DOHH2 (cell line): ENCODE data around the gene DDX28.

ENCODE experiments used
- H3F3A ChIP-seq: fragments of 200-600 bp; sonication (generic), shearing (Covaris generic); 2 replicates; pipeline ENCODE4 v1.6.0; 2016; ENCODE audit warnings: antibody characterized with exemption, mild to moderate bottlenecking; ENCODE audit not compliant: control insufficient read depth, insufficient read depth
- H3K27ac ChIP-seq: fragments of 200-600 bp; sonication (generic); 2 replicates; pipeline ENCODE4 v1.5.1; 2014; ENCODE audit warnings: low read depth, mild to moderate bottlenecking, low read length, moderate library complexity
- H3K27me3 ChIP-seq: fragments of 200-600 bp; sonication (generic); 2 replicates; pipeline ENCODE4 v1.6.1; 2014; ENCODE audit warnings: mild to moderate bottlenecking, low read length, mixed read lengths; ENCODE audit not compliant: control insufficient read depth
- H3K36me3 ChIP-seq: fragments of 200-600 bp; sonication (generic); 2 replicates; pipeline ENCODE4 v1.6.1; 2014; ENCODE audit warnings: mild to moderate bottlenecking, low read length, moderate library complexity, mixed read lengths; ENCODE audit not compliant: control insufficient read depth
- H3K4me1 ChIP-seq: fragments of 200-600 bp; sonication (generic); 2 replicates; pipeline ENCODE4 v1.6.1; 2014; ENCODE audit warnings: mild to moderate bottlenecking, low read length, mixed read lengths; ENCODE audit not compliant: control insufficient read depth
- H3K4me2 ChIP-seq: fragments of 200-600 bp; sonication (generic); 2 replicates; pipeline ENCODE4 v1.6.0; 2014; ENCODE audit warnings: mild to moderate bottlenecking, low read length, moderate library complexity
- H3K4me3 ChIP-seq: fragments of 200-600 bp; sonication (generic); 2 replicates; pipeline ENCODE4 v1.5.1; 2014; ENCODE audit warnings: mild to moderate bottlenecking, low read length, mixed read lengths
- H3K79me2 ChIP-seq: fragments of 200-600 bp; sonication (generic); 2 replicates; pipeline ENCODE4 v1.6.1; 2014; ENCODE audit warnings: mild to moderate bottlenecking, low read length, mixed read lengths; ENCODE audit not compliant: control insufficient read depth
- H3K9me2 ChIP-seq: fragments of 200-600 bp; sonication (generic); replicated peaks from 2 replicates; pipeline ENCODE4 v1.6.1; 2014; ENCODE audit warnings: mild to moderate bottlenecking, low read length, mixed read lengths; ENCODE audit not compliant: control insufficient read depth
- H3K9me3 ChIP-seq: fragments of 200-600 bp; sonication (generic); 2 replicates; pipeline ENCODE4 v1.6.1; 2014; ENCODE audit warnings: antibody characterized with exemption, low read length, mixed read lengths; ENCODE audit not compliant: control insufficient read depth, insufficient read depth
- H4K20me1 ChIP-seq: fragments of 200-600 bp; sonication (generic); 2 replicates; pipeline ENCODE4 v1.6.0; 2014; ENCODE audit warnings: low read depth, mild to moderate bottlenecking, antibody characterized with exemption, low read length, moderate library complexity; ENCODE audit not compliant: control insufficient read depth, insufficient read depth
- EZH2phosphoT487 ChIP-seq: fragments of 200-600 bp; sonication (generic); IDR thresholded peaks from 2 replicates; pipeline ENCODE4 v1.6.1; 2017; ENCODE audit warnings: borderline replicate concordance, mild to moderate bottlenecking, antibody characterized with exemption, low read length, moderate library complexity, mixed read lengths
- TF ChIP-seq, protein P1 (sequence below): fragments of 200-600 bp; sonication (generic); IDR thresholded peaks from one replicate; pipeline ENCODE4 v1.5.1; 2014; ENCODE audit warnings: antibody characterized with exemption, mild to moderate bottlenecking, low read depth, low read length; ENCODE audit not compliant: poor library complexity, severe bottlenecking

DDX28 gene

GRCh38 chr16:67990018-67990386 lies 33.0 kb downstream of the DDX28 start:
- Histone ChIP-seq H3K4me2 (no peak overlapping the region), H3K36me3 (no peaks in the 10 kb centered on the region), H3K27ac (no peak overlapping the region), H3F3A (no peaks in the 10 kb centered on the region; the same call in 1 of the 2 replicates), H3K9me3 (no peaks in the 10 kb centered on the region), H3K27me3 (no peaks in the 10 kb centered on the region), H3K79me2 (no peaks in the 10 kb centered on the region), H3K9me2 (no peaks in the 10 kb centered on the region), H3K4me1 (peaks cover 24% of the 10 kb centered on the region), H4K20me1 (no peaks in the 10 kb centered on the region), H3K4me3 (no peak overlapping the region)
- TF ChIP-seq, protein P1, sequence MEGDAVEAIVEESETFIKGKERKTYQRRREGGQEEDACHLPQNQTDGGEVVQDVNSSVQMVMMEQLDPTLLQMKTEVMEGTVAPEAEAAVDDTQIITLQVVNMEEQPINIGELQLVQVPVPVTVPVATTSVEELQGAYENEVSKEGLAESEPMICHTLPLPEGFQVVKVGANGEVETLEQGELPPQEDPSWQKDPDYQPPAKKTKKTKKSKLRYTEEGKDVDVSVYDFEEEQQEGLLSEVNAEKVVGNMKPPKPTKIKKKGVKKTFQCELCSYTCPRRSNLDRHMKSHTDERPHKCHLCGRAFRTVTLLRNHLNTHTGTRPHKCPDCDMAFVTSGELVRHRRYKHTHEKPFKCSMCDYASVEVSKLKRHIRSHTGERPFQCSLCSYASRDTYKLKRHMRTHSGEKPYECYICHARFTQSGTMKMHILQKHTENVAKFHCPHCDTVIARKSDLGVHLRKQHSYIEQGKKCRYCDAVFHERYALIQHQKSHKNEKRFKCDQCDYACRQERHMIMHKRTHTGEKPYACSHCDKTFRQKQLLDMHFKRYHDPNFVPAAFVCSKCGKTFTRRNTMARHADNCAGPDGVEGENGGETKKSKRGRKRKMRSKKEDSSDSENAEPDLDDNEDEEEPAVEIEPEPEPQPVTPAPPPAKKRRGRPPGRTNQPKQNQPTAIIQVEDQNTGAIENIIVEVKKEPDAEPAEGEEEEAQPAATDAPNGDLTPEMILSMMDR: no peak
- TF ChIP-seq EZH2phosphoT487: no peak

GRCh38 chr16:67989322-67990017 lies 33.6 kb downstream of the DDX28 start:
- TF ChIP-seq, protein P1: no peak
- TF ChIP-seq EZH2phosphoT487: no peak
- Histone ChIP-seq H3K27ac (no peak overlapping the region), H3K79me2 (no peaks in the 10 kb centered on the region)

DNA sequence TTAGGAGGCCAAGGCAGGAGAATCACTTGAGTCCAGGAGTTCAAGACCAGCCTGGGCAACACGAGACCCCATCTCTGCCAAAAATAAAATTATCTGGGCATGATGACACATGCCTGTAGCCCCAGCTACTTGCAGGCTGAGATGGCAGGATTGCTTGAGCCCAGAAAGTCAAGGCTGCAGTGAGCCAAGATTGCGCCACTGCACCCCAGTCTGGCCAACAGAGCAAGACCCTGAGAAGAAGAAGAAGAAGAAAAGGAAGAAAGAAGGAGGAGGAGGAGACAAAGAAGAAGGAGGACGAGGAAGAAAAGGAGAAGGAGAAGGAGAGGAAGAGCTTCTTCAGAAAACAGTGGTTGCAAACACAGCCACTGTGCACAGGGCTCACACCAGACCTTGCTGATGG lies 34.4 kb downstream of the DDX28 start:
- H3K79me2 ChIP-seq: no peaks in the 10 kb centered on the region
- TF ChIP-seq, protein P1: no peak
- no peak for TF ChIP-seq EZH2phosphoT487
- no peaks in the 10 kb centered on the region for H3F3A ChIP-seq
- no peak overlapping the region for H3K4me3 ChIP-seq
- H3K4me1 ChIP-seq: peaks cover 35% of the 10 kb centered on the region
- no peaks in the 10 kb centered on the region for H3K9me2 ChIP-seq
- no peaks in the 10 kb centered on the region for H3K36me3 ChIP-seq
- H4K20me1 ChIP-seq: no peaks in the 10 kb centered on the region
- H3K27me3 ChIP-seq: no peaks in the 10 kb centered on the region
- no peak overlapping the region for H3K4me2 ChIP-seq
- no peaks in the 10 kb centered on the region for H3K9me3 ChIP-seq
- H3K27ac ChIP-seq: no peak overlapping the region

More at GRCh38 chr16:67989322-67990017, 33.6 kb downstream of the DDX28 start:
- H3F3A ChIP-seq: no peaks in the 10 kb centered on the region
- no peaks in the 10 kb centered on the region for H3K9me3 ChIP-seq
- H3K4me3 ChIP-seq: no peak overlapping the region
- H3K27me3 ChIP-seq: no peaks in the 10 kb centered on the region
- H3K36me3 ChIP-seq: no peaks in the 10 kb centered on the region
- H4K20me1 ChIP-seq: no peaks in the 10 kb centered on the region
- peaks cover 30% of the 10 kb centered on the region for H3K4me1 ChIP-seq
- H3K9me2 ChIP-seq: no peaks in the 10 kb centered on the region
- H3K4me2 ChIP-seq: no peak overlapping the region
